Stimulated activated CD4-positive, alpha-beta T cell treated with anti-CD3 and anti-CD28 coated beads, Interleukin-2, amount 100 ng/mL, for 24 hours (primary cell): ENCODE data around the gene PIMREG.

ENCODE experiments used
- DNase-seq, 2 donors: peaks; one replicate each; pipeline ENCODE4 v3.0.0-alpha.2; 2020

Gene PIMREG

GRCh38 chr17:6439951-6440350 is 4.3 kb upstream of the PIMREG start:
- no peak for DNase-seq

- DNase-seq: no peak
These were observed 1.5 kb upstream of the PIMREG start for GRCh38 chr17:6442775-6443174.

GRCh38 chr17:6444571-6445335 is 498 bp downstream of the PIMREG start:
- no peak for DNase-seq

DNA sequence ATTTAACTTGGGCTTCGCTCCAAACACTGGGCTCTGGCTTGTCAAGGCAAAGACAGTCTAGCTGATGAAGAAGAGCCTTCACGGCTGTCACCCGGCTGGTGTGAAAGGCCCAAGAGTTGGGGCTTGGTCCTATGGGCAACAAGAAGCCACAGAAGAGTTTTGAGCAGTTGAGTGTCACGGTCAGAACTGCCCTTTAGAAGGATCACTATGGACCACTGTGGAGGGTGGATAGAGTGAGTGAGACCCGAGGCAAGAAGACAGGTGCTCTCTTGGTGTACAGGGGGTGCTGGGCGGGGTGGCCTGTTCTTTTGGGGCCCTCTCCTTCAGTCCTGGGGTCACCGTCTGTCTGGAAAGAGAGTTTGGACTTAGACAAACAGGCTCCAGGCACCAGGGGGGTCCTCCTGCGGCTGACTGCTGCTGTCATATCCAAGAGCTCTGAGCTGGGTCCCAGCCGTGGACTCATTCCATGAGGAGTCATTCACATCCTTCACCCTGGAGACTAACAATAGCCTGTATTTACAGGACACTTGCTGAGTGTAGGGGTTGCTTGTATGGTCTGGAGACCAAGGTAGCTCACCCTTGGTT is 2.4 kb downstream of the PIMREG start:
- DNase-seq: no peak

GRCh38 chr17:6448473-6448872 is 4.2 kb downstream of the PIMREG start:
- DNase-seq: no peak

- no peak for DNase-seq
These were observed 5.1 kb downstream of the PIMREG start for GRCh38 chr17:6449307-6449706.

GRCh38 chr17:6450926-6451832 is 6.9 kb downstream of the PIMREG start:
- no peak for DNase-seq

DNA sequence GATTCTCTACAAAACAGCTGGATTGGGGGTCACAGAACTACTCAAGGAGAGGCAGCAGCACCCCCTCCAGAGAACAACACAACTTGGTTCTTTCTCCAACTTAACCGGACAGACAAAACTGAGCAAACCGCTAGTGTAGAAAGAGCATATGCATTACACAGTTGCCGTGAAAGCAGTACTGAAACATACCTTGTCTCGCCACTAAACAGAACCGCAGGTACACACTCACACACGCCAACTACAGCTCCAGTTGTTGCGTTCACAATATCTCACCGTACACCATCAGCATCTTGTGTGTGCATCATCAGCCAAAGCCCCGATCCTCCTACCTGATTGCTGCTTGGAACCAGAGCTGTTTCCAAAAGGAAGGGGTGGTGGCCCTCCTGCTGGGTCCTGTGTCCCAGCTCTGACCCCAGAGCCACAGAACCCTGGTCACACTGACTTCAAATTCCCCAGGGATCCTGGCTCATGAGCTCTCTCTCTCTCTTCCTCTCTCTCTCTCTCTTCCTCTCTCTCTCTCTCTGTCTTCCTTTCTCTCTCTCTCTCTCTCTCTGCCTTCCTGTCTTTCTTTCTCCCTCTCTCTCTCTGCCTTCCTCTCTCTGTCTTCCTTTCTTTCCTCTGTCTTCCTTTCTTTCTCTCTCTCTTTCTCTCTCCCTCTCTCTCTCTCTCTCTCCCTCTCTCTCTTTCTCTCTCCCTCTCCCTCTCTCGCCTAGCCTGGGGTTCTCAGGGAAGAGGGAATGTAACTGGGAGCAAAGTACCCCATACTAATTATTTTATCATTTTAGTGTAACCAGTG is 8.4 kb downstream of the PIMREG start:
- DNase-seq: no peak

GRCh38 chr17:6453279-6454024 is 9.2 kb downstream of the PIMREG start:
- DNase-seq: no peak

- DNase-seq: no peak
These were observed 10.5 kb downstream of the PIMREG start for GRCh38 chr17:6454495-6455320.

- DNase-seq: peak; percentile 36 to 46
These were observed 11.1 kb downstream of the PIMREG start for GRCh38 chr17:6455321-6455705.

- no peak for DNase-seq
These were observed 12.1 kb downstream of the PIMREG start for GRCh38 chr17:6456321-6456720.

- DNase-seq: no peak
These were observed 12.8 kb downstream of the PIMREG start for GRCh38 chr17:6456914-6457687.

DNA sequence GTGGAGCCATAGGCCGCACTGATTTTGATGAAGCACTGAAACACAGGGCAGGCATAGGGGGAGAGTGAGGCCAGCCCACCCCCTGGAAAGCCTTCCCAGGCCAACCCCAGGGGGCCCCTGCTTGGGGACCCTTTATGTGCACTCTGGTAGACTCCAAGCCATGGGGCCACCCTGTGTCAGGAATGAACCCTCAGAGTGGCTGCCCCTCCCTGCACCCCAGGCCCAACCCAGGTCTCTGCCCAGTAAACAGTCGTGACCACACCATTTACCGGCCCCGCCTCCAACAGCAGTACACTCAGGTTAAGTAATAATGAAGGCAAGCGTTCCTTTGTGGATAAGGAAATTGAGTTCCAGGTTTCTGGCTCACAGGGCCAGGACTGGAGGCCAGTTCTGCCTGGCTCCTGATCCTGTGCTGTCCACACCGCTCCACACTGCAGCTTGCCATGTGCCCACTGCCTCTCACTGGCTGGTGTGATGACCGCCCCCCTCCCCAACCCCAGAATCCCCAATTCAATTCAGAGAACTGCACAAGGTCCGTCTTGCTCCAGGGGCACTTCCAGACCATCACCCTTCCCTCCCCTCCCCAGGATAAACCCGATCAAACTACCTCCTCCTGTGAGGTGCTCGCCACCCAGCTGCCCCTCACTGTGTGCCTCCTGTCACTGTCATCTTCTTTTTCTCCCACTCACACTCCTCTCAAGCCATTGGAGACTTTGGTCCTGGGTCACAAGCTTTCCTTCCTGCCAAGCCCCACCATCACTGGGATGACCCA is 13.6 kb downstream of the PIMREG start:
- DNase-seq: no peak

DNA sequence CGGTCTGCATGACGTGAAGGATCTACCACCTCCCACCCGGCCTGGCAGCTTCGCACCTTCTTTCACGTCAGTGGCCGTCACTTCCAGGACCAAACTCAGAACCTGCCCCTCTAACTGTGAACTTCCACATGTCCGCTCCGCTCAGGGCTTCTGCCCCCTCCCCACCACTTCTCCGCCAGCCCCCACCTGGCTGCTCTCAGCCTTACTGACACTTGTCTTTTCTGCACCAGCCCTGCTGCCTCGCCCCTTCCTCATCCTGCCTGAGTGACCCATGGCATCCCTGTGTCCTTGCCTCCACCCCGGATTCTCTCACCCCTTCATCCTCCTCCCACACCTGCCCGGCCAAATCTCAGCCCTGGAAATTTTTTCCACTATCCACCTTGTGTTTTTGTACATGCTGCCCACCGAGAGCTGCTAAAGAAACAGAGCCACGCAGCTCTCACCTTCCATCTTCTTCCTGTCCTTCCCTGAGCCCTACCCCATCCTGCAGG is 14.2 kb downstream of the PIMREG start:
- DNase-seq: no peak

DNA sequence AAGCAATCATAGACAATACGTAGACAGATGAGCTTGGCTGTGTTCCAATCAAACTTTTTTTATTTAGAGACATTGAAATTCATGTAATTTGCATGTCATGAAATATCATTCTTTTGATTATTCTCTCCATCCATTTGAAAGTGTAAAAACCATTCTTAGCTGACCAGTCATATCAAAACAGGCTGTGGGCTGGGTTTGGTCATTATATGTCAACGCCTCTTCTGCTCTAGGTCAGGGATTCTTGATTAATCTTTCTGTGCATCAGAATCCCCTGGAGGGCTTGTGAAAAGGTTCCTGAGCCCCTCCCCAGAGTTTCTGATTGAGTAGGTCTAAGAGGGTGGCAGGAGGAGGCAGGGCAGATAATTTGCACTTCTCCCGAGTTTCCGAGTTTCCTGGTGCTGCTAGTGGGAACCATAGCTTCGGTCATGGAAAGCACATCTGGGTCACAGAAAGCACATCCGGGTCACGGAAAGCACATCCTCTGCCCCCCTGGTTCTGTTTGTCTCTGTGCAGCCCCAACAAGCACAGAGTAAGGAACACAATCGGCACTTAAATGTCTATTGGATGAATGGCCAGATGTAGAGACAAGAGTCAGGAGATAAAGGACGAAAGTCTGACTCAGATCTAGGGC is 16.4 kb downstream of the PIMREG start:
- no peak for DNase-seq

GRCh38 chr17:6461246-6461645 is 17.0 kb downstream of the PIMREG start:
- DNase-seq: no peak

- peak in 1 of 2 donors; percentile 32 for DNase-seq
These were observed 17.7 kb downstream of the PIMREG start for GRCh38 chr17:6461792-6462524.
